NCI-H2196 (cell line): Measurements from ENCODE around the gene TMEM54.

Source experiments
- DNase-seq: peaks from one replicate; lab custom pipeline; 2025; ENCODE audit not compliant: unreplicated experiment; lab: John Stamatoyannopoulos, UW

TMEM54 gene

DNA sequence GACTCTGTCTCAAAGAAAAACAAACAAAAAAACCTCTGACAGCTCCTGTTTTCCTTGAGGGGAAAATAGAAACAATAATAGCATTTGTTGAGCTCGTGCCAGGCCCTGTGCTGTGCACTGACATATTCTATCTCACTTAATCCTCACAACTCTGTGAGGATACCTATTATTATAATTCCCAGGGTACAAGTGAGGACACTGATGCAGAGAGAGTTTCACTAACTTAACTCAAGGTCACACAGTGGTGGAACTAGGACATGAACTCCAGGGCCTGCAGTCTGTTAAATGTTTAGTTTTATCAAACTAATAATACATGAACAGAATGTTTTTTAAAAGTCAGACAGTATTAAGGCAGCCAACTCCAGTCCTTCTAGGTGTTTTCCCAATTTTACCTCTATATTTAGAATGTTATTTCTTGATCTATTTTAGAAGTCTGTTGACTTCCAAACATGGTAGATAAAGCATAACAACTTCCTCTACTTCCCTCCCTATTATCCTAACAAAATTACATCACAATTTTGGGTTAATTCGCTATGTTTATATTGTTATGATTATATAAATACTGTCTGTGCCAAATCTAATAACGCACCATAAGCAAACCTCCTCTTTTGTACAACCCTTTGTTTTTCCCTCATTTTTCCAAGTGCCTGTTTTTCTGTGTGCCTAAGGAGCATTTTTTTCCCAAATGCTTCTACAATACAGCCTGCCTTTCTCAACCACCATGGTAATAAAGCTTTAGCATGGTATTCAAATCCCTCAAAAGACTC lies 35.4 kb downstream of the TMEM54 start:
- DNase-seq: no peak

- DNase-seq: no peak
These were observed 36.7 kb downstream of the TMEM54 start for GRCh38 chr1:32864375-32865019.

GRCh38 chr1:32863881-32864245 lies 37.3 kb downstream of the TMEM54 start:
- no peak for DNase-seq

GRCh38 chr1:32863218-32863880 lies 37.8 kb downstream of the TMEM54 start:
- no peak for DNase-seq

DNA sequence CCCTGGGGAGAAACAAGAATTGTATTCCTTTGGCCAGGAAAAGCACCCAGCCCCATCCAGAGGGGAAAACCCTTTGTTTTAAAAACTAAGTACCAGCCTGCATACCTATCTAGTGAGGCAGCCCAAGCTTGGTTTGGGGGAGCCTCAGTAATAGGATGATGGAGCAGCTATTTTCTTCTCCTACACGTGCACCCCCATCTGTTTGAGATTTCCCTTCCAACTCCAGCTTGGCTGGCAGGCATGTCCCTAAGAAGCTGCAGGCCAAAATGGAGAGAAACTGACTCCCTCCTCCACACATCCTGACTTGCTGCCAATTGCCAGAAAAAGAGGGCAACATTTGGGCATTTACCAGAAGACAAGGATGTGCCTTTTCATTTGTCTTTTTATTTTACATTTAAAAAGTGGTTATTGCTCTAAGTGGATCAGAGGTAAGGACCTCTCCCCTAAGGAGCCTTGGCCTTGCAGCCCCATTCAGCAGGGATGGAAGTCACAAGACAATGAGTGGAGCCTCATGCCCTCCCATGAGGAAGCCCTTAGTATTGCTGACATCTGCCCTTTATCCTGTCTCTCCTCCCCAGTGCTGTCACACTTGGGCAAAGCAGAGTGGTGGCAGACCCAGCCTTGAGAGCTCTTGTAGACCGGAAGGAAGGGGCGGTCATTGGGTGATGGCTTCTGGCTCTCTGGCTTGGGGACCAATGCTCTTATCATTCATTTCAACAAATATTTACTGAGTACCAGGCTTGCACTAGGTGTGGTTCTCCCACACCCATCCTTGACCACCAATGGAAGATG lies 39.1 kb downstream of the TMEM54 start:
- DNase-seq: no peak

GRCh38 chr1:32860566-32860965 lies 40.6 kb downstream of the TMEM54 start:
- DNase-seq: no peak

GRCh38 chr1:32859915-32860314 lies 41.3 kb downstream of the TMEM54 start:
- no peak for DNase-seq

DNA sequence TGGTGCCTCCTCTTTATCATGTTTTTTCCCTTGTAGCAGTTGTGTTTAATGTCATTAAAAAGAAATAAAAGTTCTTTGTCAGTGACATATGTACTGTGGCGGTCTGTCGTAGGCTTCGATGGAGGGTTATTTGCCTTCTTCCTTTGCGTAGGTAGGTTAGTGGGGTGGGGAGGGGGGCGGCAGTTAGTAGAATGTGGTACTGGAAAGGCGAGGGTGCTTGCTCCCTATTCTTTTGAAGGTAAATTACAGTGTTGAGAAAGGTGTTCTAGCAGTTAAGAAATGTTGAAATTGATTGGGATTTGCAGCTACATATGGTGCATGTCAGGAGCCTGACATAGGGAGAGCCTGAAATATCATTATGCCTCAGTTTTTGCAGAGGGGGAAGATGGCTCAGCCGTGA lies 42.4 kb downstream of the TMEM54 start:
- DNase-seq: no peak

DNA sequence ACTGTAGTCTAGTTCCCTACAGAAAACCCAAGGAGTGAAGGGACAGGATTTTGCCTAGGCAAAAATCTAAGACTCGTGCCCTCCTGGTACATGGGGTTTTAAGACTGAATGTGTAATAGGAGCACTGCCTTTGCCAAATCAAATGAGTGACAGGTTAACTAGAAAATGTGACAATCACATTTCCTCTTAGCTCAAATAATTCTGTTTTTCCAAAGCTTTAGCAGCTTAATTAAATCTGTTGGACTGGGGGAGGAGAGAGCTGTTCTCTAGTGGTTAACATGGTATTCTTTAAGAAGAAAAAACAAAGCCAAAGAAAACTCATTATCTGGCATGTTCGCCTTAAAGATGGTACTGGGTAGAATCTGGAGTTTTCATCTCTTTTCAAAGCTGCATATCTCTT lies 43.1 kb downstream of the TMEM54 start:
- no peak for DNase-seq

DNA sequence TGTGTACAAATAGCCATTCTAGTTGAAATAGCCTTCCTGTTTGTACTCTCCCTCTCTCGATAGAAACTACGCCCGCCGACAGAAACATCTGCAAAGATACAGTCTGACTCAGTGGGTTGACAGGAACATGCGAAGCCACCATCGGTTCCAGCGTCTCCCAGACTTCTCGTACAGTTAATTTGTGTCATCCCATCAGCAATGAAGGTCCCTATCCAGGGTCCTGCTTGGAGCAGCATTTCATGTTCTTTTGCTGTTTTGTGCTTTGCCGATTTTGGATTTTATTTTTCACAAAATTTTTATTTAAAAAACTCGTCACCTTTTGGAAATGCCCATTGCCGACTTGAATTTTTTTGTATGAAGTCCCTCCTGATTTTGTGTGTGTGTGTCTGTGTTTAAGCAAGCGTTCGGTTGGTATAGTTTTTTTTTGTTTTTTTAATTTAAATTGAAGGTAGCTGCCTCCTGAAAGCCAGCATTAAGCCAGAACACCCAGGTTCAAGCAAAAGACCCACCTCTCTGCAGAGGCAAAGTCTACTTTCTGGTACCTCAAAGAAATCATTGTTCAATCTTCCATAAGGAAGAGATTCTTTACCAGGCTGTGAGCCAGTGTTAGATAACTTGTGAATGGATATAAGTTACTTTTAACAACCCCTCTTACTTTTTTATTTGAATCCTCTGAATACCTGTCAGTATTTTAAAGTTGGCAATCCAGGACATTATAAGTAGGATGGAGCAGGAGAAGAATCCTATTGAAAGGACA lies 45.1 kb downstream of the TMEM54 start:
- no peak for DNase-seq

GRCh38 chr1:32848354-32849063 lies 52.7 kb downstream of the TMEM54 start:
- no peak for DNase-seq
